Renal pelvis (tissue), 4 donors: ENCODE data around the gene TRAPPC4. TPM values are rescaled to one million over a fixed set of nuclear protein-coding genes. Genes with fewer than 3 reads are reported as not detected.
"Not testable (repeated sequence)": the region's sequence is repeated elsewhere in the genome, so short reads cannot be mapped to it uniquely, and the experiment has no call there.

ENCODE experiments used
- DNase-seq: peaks from one replicate; pipeline ENCODE4 v3.0.0-alpha.2; 2013
- polyA plus RNA-seq, 3 donors: library from polyadenylated mRNA; unstranded; fragments of 120-200 nt; gene quantifications; one replicate each; pipeline ENCODE4 v1.2.1, GENCODE V29; 2013; ENCODE audit not compliant: insufficient read length in 3 of 3

TRAPPC4 gene
- polyA plus RNA-seq, 3 donors, result 94.6 to 110 (median 98.5) TPM

DNA sequence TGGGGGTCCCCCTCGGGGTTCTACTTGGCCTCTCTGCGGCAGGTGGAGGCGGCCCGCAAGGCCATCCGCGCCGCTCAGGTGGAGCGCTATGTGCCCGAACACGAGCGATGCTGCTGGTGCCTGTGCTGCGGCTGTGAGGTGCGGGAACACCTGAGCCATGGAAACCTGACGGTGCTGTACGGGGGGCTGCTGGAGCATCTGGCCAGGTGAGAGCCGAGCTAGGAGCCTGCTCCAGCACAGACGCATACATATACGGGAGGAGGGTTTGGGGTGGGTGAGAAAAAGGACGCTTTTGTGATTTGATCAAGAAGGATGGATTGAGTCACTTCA lies 20.2 kb upstream of the TRAPPC4 start:
- no peak for DNase-seq

DNA sequence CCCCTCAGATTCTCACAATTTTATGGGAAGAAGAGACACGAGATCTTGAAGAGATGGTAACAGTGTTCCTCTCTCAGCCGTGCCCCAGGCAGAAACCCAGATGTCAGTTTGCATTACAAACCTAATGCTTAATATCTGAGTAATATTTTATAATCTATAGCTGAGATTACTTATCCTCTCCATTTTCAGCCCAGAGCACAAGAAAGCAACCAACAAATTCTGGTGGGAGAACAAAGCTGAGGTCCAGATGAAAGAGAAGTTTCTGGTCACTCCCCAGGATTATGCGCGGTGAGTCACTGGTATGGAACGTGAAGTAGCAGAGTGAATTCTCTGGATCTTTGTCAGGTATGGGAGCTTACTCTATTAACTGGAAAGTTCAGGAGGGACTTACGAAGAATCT lies 19.7 kb upstream of the TRAPPC4 start:
- DNase-seq, result no peak

DNA sequence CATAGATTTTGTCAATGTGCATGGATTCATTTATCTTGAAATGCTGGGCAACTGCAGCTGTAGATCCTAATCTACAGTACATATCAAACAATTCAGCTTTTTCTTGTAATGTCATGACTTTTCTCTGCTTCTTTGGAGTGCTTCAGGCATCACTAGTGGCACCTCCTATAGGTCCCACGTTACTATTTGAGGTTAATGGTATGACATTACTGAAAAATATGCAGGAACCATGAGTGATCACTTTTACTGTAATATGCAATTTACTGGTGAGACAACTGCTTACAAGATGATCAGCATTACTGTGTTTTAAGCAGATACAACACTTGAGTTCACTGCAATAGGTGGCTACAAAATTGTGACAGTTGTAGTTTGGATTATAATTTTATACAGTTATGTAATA lies 17.7 kb upstream of the TRAPPC4 start:
- no peak for DNase-seq

DNA sequence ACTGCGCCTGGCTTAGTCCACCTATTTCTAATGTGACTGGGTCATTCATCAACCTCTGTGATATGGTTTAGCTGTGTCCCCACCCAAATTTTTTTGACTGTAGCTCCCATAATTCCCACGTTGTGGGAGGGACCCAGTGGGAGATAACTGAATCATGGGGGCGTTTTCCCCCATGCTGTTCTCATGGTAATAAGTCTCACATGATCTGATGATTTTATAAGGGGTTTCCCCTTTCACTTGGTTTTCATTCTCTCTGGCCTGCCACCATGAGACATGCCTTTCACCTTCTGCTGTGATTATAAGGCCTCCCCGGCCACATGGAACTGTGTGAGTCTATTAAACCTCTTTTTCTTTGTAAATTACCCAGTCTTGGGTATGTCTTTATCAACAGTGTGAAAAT lies 11.9 kb upstream of the TRAPPC4 start:
- no peak for DNase-seq

DNA sequence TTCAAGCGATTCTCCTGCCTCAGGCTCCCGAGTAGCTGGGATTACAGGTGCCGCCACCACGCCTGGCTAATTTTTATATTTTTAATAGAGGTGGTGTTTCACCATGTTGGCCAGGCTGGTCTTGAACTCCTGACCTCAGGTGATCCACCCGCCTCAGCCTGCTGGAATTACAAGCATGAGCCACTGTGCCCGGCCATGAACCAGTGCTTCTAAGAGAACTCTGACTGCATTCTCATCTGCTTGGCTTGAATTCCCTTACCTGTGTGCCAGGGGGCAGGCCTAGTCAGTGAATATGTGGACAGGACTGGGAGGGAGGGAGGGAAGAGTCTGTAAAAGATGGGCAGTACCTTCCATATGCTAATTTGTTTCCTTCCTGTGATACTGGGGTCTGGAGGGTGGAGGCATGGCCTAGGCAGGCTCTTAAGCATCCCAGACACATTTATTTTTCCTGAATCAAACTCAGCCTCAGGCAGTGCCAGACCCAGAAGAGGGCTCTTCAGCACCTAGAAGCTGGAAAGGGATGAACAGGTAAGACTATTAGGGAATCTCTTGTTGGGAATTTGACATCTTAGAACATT lies 7.0 kb upstream of the TRAPPC4 start:
- no peak for DNase-seq

DNA sequence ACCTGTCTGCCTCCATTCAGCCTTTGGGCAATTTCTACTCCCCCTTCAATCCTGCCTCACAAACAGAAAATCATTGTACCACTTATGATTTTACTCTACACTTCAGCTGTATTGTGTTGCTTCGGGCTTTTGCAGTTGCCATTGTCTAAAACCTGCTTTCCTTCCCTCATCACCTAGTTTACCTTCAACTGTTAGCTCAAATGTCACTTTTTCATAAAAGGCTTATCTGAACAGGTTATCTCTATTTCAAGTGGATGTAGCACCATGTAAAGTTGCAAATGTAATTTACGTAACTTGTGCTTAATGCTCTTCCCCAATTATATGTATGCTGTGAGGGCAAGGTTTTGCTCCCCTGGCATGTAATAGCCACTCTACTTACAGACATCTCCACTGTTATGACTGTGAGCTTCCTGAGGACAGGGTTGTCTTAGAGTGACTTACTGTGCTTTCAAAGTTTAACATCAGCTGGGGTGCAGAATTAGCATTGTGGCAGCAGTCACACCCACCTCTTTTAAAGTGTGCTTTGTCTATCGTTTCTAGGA lies 5.9 kb upstream of the TRAPPC4 start:
- no peak for DNase-seq

DNA sequence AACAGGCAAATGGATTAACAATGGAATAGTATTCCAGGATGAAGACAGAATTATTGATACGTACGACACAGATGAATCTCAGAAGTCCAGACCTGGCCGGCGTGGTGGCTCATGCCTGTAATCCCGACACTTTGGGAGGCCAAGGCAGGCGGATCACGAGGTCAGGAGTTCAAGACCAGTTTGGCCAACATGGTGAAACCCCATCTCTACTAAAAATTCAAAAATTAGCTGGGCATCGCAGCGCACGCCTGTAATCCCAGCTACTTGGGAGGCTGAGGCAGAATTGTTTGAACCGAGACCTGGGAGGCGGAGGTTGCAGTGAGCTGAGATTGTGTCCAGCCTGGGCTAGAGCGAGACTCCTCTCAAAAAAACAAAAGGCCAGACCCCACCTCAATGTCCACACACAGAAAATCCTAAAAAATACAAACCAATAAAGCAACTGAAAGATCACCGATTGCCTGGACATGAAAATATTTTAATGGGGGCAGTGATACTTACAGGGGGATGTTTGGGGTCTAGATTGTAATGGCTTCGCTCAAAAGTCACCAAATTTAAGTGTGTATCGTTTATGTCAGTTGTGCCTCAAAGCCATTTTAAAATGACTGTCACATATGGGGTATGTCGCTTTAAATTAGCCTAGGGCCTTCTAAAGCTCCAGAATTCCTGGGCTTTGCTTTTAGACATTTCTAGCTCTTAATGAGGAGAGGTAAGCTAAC lies 4.2 kb upstream of the TRAPPC4 start:
- DNase-seq, result no peak

DNA sequence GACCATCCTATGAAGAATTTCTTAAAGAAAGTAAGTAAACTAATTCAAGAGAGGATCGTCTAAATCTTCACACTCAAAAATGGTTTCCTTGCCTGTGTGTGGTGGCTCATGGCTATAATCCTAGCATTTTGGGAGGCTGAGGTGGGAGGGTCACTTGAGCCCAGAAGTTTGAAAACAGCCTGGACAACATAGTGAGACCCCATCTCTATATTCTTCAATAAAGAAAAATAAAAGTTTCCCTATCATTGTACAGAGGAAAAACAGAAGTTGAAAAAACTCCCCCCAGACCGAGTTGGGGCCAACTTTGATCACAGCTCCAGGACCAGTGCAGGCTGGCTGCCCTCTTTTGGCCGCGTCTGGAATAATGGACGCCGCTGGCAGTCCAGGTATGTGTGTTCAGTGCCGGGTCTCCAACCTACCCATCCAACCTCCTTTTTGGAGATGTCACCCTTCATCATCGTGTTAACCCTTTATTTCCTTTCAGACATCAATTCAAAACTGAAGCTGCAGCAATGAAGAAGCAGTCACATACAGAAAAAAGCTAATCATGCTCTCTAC lies 3.4 kb upstream of the TRAPPC4 start:
- DNase-seq, result no peak

DNA sequence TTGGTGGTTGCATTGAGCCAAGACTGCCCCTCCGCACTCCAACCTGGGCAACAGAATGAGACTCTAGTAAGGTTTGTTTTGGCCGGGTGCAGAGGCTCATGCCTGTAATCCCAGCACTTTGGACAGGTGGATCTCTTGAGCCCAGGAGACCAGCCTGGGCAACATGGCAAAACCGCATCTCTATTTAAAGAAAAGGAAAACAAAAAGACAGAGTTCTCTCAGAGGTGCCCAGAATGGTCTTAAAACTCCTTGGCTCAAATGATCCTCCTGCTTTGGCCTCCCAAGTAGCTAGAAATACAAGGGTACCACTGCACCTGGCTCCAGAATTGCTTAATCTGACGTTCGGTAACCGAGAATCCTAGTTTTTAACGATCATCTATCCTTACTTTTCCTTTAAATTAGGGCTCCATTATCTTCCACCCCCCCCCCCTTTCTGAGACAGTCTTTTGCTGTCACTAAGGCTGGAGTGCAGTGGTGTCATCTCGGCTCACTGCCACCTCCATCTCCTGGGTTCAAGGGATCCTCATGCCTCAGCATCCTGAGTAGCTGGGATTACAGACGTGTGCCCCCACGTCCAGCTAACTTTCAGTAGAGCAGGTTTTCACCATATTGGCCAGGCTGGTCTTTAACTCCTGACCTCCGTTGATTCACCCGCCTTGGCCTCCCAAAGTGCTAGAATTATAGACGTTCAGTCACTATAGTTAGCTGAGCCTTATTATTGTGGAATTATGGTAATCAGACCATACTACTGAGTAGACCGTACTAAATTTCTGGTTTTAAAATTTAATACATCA lies 2.2 kb upstream of the TRAPPC4 start:
- no peak for DNase-seq

DNA sequence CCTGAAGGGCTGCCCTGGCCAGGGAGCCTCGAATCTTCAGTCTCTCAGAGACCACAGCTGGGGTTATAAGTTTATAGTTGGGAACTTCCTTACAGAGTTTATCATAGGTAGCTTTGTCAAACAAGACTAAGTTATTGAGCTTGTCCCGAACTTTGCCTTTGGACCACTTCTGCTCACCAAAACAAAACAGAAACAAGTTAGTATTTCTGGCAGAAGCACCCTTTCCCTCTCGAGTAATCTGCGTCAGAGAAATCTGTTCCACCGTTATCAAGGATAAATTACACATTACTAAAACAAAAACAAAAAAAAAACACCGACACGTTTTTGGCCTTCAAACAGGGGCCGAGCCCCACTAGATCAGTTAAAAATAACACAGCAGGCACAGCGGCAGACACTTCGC lies 1.2 kb upstream of the TRAPPC4 start:
- DNase-seq, result not testable (repeated sequence)

DNA sequence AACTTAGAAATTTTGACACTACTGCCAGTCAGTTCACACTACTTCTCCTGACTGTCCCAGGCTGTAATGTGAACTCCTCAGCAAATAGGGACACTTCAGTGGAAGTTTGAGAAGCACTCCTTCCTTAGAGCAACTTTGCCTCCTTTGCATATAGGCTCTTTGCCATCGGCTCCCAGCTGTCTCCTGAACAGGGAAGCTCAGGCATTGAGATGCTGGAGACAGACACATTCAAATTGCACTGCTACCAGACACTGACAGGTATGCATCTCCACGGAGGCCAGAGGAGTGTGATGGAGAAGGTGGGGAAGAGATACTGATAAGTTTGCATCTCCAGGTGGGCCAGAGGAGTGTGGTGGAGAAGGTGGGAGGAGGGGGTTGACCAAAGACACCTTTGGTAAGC lies 1.4 kb downstream of the TRAPPC4 start:
- no peak for DNase-seq

DNA sequence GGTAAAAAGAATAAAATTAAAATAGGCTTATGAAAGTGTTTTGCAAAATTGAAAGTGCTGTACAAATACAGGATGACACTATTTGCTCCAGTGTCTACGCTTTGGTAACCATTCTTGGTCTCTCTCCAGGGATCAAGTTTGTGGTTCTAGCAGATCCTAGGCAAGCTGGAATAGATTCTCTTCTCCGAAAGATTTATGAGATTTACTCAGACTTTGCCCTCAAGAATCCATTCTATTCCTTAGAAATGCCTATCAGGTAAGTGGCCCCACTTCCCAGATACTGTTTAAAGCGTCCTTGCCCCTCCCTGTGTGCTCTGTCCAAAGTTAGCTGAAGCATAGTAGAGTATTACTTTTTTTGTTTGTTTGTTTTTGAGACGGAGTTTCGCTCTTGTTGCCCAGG lies 3.1 kb downstream of the TRAPPC4 start:
- no peak for DNase-seq

DNA sequence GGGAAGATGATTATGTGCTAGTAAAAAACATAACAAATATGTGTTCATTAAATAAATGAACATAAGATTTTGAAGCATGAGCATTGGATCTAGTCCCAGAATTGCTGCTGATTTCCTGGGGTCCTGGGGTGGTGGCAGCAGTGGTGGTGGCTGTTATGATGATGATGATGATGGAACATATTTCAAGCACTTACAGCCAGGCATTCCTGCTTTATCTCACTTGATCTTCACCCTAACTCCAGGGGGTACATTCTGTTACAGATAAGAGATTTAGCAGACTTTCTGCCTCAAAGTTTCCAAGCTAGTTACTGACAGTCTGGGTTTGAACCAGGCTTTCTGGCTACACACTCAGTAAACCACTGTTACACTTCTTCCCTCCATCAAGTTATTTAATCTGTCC lies 5.2 kb downstream of the TRAPPC4 start:
- DNase-seq, result no peak

DNA sequence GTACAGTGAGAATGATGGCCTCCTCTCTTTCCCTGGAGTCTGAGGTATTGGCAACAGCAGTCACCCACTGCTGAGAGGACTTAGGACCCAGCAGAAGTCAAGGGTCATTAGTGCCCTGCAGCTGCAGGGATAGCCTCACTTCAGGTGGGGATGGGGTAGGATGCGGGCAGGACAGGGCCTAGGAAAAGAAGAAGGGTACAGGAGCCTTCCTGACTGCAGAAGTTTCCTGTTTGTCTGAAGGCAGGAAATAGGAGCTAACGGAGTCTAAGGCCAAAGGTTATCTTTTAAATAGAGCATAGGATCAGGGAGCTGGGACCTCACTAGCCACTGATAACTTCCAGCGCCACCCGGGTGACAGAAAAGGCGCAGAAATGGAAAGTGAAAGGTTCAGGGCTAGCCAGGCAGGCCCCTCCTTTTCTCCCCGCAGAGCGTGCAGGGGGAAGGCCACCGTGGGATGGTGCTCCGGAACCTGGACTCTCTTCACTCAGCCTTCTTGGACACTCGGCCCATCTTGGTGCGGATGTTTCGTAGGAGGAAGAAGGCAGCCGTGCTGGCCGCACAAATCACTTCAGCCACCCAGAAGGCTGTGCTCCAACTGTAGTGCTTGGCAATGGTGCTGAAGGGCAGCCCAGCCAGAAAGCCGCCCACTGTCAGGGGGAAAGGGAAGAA lies 6.0 kb downstream of the TRAPPC4 start:
- no peak for DNase-seq

DNA sequence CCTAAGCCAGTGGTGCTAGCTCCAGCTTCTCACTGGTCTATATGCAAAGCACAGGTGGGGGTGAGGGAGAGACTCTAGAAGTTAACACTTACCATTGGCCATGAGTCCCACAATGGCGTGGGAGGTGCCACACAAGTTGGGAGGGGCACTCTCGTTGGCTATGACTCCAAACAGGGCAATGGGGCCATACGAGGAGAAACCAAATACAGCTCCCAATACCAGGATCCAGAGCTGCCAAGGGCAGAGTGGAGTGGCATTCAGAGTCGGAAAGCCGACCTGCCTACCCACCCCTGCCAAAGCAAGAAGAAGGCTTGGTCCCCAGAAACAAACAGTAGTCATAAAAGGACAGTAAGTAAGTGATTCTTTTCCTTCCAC lies 6.5 kb downstream of the TRAPPC4 start:
- DNase-seq, result no peak

DNA sequence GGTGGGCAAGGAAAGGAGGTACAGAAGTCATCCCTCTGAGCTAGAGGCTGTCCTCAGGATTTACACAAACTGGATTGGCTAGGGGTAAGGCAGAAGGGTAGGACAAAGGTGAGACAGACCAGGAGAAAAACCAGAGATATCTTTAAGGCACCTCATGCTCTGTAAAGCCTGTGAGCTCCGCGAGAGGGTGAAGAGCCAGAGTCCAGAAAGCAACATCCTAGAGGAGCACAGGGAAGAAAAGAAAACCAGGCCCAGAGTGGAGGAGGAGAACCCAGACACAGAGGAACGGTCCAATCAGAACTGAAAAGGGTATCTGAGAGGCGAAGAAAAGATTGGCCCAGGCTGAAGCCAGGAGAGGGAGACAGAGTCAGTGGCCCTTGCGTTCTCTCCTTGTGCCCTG lies 7.0 kb downstream of the TRAPPC4 start:
- no peak for DNase-seq

DNA sequence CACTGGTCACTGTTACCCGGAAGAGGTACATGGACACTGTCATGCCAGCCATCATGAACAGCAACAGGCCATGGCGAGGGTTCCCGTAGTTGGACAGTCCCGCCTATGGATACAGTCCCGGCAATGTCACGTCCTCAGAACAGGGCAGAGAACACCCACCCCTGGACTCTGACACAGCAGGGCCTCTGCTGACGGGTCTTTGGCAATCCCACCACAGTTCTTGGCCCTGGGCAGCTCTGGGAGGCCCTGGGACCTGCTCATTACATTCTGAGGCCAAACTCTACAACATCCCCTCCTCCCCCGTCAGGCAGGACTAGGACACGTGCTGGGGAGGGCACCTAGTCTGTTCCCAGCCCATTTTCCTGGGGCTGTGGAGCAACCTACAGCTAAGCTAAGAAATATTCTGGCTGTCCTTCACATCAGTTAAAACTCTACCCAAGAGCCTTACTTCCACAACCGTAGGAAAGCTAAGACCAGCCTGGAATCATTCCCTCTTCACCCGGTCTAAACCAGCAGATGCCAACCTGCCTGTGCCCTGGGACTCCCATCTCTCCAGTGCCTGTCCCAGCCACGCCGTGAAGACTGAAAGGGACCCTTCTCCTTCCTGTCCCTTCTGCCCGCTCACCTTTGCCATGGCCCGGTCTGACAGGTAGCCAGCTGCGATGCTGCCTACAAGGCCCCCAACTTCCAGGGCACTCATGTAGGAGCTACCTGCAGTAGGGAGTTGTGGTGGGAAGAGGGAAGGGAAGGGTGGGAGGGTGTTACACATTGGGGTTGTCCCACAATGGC lies 7.6 kb downstream of the TRAPPC4 start:
- no peak for DNase-seq

DNA sequence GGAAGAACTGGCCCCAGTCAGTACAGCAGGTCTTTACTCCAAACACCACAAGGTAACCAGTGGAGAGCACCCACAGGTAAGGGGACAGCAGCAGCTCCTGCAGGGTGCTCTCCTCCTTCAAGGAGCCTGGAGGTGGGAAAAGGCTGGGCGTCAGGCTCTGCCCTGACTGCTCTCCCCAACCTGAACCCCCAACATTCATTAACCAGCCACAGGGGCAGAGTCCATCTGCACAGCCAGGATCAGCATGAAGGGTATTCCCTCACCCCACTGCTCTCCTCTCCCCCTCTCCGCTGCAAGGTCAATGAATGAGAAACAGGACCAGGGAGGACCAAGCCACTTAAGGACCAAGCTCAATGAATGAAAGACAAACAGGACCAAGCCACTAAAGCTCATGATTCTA lies 8.4 kb downstream of the TRAPPC4 start:
- no peak for DNase-seq

DNA sequence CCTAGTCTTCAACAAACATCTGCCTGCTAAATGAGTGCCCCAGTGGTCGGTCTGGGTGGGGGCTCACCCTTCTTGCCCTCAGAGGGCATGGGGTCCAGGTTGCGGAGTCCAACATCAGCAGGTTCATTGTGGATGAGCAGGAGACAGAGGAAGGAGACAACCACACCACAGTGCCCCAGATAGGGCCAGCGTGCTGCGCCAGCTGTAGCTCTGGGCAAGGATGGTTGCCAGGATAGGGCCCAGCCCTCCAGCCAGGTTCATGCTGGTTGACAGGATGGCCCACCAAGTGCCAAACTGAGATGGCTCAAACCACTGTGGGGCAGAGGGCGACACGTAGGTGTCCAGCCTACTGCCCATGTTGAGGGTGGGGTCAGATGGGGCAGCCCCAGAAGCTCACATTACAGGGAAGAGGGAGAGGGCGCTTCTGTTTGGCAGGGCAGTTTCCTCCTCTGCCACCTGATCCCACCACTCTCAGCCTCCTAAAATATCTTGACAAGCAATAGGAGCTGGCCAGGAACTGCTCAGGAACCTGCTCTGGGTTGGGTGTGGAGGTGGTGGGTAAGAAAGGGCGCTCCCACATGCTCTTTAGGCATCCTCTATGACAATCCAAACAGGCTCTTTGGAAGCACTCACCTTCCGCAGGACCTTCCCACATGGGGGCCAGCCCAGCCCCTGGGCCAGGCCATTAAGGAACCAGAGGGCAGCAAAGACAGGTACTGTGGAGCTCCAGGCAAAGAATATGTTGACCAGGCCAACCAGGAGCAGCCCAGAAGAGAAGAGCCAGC lies 9.2 kb downstream of the TRAPPC4 start:
- DNase-seq, result no peak

DNA sequence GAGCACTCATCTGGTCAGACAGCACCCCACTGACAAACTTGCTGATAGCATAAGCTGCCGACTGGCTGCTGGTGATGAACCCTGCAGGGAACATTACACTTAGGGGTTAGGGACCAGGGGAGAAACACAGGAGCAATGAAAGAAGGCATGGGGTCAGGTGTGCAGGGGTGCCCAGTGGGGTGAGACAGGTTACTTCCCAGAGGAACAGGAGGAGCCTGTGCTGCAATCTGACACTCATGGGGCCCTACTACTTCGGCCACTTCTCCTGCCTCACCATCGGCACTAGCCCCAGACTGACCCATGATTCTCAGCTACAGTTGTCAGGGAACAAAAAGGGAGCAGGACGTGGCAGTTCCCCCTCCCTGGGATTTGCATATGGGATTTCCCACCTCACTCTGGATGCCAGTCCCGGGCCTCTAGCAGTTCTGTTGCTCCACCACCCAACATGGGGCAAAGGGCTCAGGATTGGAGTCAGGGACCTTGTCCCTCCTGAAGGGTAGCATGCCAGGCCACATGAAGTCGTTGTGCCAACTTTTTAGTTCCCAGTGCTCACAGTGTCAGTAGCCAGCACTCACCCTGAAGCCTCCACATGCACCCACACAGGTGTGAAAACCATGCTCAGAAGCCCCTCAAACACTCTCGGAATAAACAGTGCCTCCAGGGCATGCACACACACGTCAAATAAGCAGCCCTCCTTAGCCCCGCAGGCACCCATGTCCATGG lies 9.9 kb downstream of the TRAPPC4 start:
- DNase-seq, result no peak
